ENCODE measurements around the gene SLC25A36. TPM values are rescaled to one million over a fixed set of nuclear protein-coding genes. Genes with fewer than 3 reads are reported as not detected.
A peak's percentile ranks its signal among the peaks of the same experiment; 100 is the strongest.
"Not testable (repeated sequence)": the region's sequence is repeated elsewhere in the genome, so short reads cannot be mapped to it uniquely, and the experiment has no call there.

The SLC25A36 gene
- total and polyA plus RNA-seq, 4 donors, result 1.5 to 20.5 (median 5.4) TPM

DNA sequence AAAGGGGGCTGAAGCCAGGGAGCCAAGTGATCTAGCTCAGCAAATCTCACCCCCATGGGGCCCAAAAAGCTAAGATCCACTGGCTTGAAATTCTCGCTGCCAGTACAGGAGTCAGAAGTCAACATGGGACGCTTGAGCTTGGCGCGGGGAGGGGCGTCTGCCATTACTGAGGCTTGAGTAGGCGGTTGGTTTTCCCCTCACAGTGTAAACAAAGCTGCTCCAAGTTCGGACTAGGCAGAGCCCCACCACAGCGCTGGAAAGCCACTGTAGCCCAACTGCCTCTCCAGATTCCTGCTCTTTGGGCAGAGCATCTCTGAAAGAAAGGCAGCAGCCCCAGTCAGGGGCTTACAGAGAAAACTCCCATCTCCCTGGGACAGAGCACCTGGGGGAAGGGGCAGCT lies 8.1 kb upstream of the SLC25A36 start:
- Histone ChIP-seq H3K36me3 (ENCODE audit: control insufficient read depth in 4 of 4, insufficient read depth in 3 of 4, low read depth in 1 of 4, low read length in 3 of 4) (no peaks in the 10 kb centered on the region), H3K4me1 (ENCODE audit: control insufficient read depth in 4 of 4, insufficient read depth in 4 of 4, low read length in 3 of 4) (no peaks in the 10 kb centered on the region), H3K27me3 (ENCODE audit: control insufficient read depth in 4 of 4, insufficient read depth in 4 of 4, low read length in 3 of 4) (peaks cover 0 to 12% (median 8%) of the 10 kb centered on the region in 4 donors), H3K27ac (ENCODE audit: low read depth in 1 of 2, low read length in 2 of 2) (no peak overlapping the region), H3K9me3 (ENCODE audit: control insufficient read depth in 4 of 4, low read length in 3 of 4) (no peaks in the 10 kb centered on the region), H3K4me3 (ENCODE audit: low read depth in 1 of 3, low read length in 3 of 3) (no peak overlapping the region), H3K9ac (ENCODE audit: low read depth in 1 of 2, low read length in 2 of 2) (no peak overlapping the region)
- no peak for DNase-seq (ENCODE audit: low spot score)
- TF ChIP-seq TAF1 (conservative IDR thresholded peaks at IDR 0.05) (no peak), GABPA (IDR thresholded peaks at IDR 0.05 in 1 of 2, conservative IDR thresholded peaks at IDR 0.05 in 1 of 2) (no peak), JUND (IDR thresholded peaks at IDR 0.05) (no peak), FOXA2 (IDR thresholded peaks at IDR 0.05) (no peak), YY1 (IDR thresholded peaks at IDR 0.05) (no peak), RXRA (IDR thresholded peaks at IDR 0.05) (no peak), RAD21 (IDR thresholded peaks at IDR 0.05) (no peak), EGR1 (IDR thresholded peaks at IDR 0.05; ENCODE audit: low read depth in 2 of 2) (no peak), HNF4A (conservative IDR thresholded peaks at IDR 0.05) (no peak)
- TF ChIP-seq, protein P1, sequence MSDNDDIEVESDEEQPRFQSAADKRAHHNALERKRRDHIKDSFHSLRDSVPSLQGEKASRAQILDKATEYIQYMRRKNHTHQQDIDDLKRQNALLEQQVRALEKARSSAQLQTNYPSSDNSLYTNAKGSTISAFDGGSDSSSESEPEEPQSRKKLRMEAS (IDR thresholded peaks at IDR 0.05), result no peak
- TF ChIP-seq, protein P2, sequence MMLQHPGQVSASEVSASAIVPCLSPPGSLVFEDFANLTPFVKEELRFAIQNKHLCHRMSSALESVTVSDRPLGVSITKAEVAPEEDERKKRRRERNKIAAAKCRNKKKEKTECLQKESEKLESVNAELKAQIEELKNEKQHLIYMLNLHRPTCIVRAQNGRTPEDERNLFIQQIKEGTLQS (IDR thresholded peaks at IDR 0.05), result no peak
- TF ChIP-seq, protein P3, sequence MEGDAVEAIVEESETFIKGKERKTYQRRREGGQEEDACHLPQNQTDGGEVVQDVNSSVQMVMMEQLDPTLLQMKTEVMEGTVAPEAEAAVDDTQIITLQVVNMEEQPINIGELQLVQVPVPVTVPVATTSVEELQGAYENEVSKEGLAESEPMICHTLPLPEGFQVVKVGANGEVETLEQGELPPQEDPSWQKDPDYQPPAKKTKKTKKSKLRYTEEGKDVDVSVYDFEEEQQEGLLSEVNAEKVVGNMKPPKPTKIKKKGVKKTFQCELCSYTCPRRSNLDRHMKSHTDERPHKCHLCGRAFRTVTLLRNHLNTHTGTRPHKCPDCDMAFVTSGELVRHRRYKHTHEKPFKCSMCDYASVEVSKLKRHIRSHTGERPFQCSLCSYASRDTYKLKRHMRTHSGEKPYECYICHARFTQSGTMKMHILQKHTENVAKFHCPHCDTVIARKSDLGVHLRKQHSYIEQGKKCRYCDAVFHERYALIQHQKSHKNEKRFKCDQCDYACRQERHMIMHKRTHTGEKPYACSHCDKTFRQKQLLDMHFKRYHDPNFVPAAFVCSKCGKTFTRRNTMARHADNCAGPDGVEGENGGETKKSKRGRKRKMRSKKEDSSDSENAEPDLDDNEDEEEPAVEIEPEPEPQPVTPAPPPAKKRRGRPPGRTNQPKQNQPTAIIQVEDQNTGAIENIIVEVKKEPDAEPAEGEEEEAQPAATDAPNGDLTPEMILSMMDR (IDR thresholded peaks at IDR 0.05; ENCODE audit: low read depth, low read length, missing input control), result no peak
- 65% methylated on average over 8 of the region's 8 CpGs for WGBS

DNA sequence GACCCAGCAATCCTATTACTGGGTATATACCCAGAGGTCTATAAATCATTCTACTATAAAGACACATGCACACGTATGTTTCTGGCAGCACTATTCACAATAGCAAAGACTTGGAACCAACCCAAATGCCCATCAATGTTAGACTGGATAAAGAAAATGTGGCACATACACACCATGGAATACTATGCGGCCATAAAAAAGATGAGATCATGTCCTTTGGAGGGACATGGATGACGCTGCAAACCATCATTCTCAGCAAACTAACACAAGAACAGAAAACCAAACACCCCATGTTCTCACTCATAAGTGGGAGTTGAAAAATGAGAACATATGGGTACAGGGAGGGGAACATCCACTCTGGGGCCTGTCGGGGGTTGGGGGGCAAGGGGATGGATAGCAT lies 2.3 kb upstream of the SLC25A36 start:
- not testable (repeated sequence) for H3K36me3 ChIP-seq (ENCODE audit: control insufficient read depth in 4 of 4, insufficient read depth in 3 of 4, low read depth in 1 of 4, low read length in 3 of 4)

DNA sequence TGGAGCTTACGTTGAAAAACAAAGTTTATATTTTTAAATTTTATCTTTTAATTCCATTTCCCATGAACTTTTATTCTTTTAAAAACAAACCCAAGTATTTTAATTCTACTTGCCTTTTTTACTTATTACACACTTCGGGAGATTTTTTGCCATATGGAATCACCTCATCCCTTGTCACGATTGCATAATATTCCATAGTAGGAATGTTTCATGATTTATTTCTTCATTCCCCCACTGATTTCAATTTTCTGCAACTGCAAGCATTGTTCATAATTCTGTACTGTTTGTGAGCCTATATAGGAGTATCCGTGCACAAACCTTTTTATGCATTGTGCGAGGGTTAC lies 574 bp upstream of the SLC25A36 start:
- WGBS, result 47% methylated on average over 5 of the region's 5 CpGs

More for the DNA sequence above, 2.3 kb upstream of the SLC25A36 start:
- not testable (repeated sequence) for DNase-seq (ENCODE audit: low spot score); H3K27me3 ChIP-seq (ENCODE audit: control insufficient read depth in 4 of 4, insufficient read depth in 4 of 4, low read length in 3 of 4); H3K9me3 ChIP-seq (ENCODE audit: control insufficient read depth in 4 of 4, low read length in 3 of 4); H3K4me1 ChIP-seq (ENCODE audit: control insufficient read depth in 4 of 4, insufficient read depth in 4 of 4, low read length in 3 of 4); H3K9ac ChIP-seq (ENCODE audit: low read depth in 1 of 2, low read length in 2 of 2); H3K4me3 ChIP-seq (ENCODE audit: low read depth in 1 of 3, low read length in 3 of 3); H3K27ac ChIP-seq (ENCODE audit: low read depth in 1 of 2, low read length in 2 of 2)
- 95% methylated on average over 4 of the region's 4 CpGs for WGBS

More for the DNA sequence above, 574 bp upstream of the SLC25A36 start:
- H3K4me1 ChIP-seq (ENCODE audit: control insufficient read depth in 4 of 4, insufficient read depth in 4 of 4, low read length in 3 of 4), result peaks cover 0 to 10% (median 5%) of the 10 kb centered on the region in 4 donors
- peak overlapping the region; percentile 35 to 66 (median 63) for H3K4me3 ChIP-seq (ENCODE audit: low read depth in 1 of 3, low read length in 3 of 3)
- no peak for TF ChIP-seq RXRA (IDR thresholded peaks at IDR 0.05)
- peak overlapping the region in 1 of 2 donors; percentile 80 for H3K27ac ChIP-seq (ENCODE audit: low read depth in 1 of 2, low read length in 2 of 2)
- DNase-seq (ENCODE audit: low spot score), result no peak
- peaks cover 0 to 3% (median 0%) of the 10 kb centered on the region in 4 donors for H3K9me3 ChIP-seq (ENCODE audit: control insufficient read depth in 4 of 4, low read length in 3 of 4)
- no peaks in the 10 kb centered on the region for H3K36me3 ChIP-seq (ENCODE audit: control insufficient read depth in 4 of 4, insufficient read depth in 3 of 4, low read depth in 1 of 4, low read length in 3 of 4)
- no peak overlapping the region for H3K9ac ChIP-seq (ENCODE audit: low read depth in 1 of 2, low read length in 2 of 2)
- H3K27me3 ChIP-seq (ENCODE audit: control insufficient read depth in 4 of 4, insufficient read depth in 4 of 4, low read length in 3 of 4), result peaks cover 0 to 7% (median 2%) of the 10 kb centered on the region in 4 donors
